ENCODE data around the gene IGF2BP1.

Gene IGF2BP1

GRCh38 chr17:48997103-48997826, at the start of gene IGF2BP1:
IGF2BP1 (plus strand) TSS chr17:48997385; CDS start chr17:48997746, 361 bp downstream.
- DNase-seq (ENCODE audit: low spot score) = peak; percentile 38

- no peak for DNase-seq (ENCODE audit: low spot score)
These were observed 45.6 kb upstream of the IGF2BP1 start for GRCh38 chr17:48951572-48951971.

GRCh38 chr17:48952904-48953303, 44.3 kb upstream of the IGF2BP1 start:
- no peak for DNase-seq (ENCODE audit: low spot score)

GRCh38 chr17:48954300-48954755, 42.9 kb upstream of the IGF2BP1 start:
- no peak for DNase-seq (ENCODE audit: low spot score)

- DNase-seq (ENCODE audit: low spot score) = no peak
These were observed 36.2 kb upstream of the IGF2BP1 start for GRCh38 chr17:48960834-48961515.

- no peak for DNase-seq (ENCODE audit: low spot score)
These were observed 35.5 kb upstream of the IGF2BP1 start for GRCh38 chr17:48961516-48962233.

GRCh38 chr17:48970224-48970623, 27.0 kb upstream of the IGF2BP1 start:
- DNase-seq (ENCODE audit: low spot score) = no peak

GRCh38 chr17:48970865-48971687, 26.1 kb upstream of the IGF2BP1 start:
- no peak for DNase-seq (ENCODE audit: low spot score)

- DNase-seq (ENCODE audit: low spot score) = no peak
These were observed 24.5 kb upstream of the IGF2BP1 start for GRCh38 chr17:48972749-48973097.

- DNase-seq (ENCODE audit: low spot score) = no peak
These were observed 23.4 kb upstream of the IGF2BP1 start for GRCh38 chr17:48973806-48974205.

- no peak for DNase-seq (ENCODE audit: low spot score)
These were observed 15.2 kb upstream of the IGF2BP1 start for GRCh38 chr17:48981927-48982539.

- no peak for DNase-seq (ENCODE audit: low spot score)
These were observed 11.5 kb upstream of the IGF2BP1 start for GRCh38 chr17:48985436-48986245.

GRCh38 chr17:48989100-48989499, 8.1 kb upstream of the IGF2BP1 start:
- DNase-seq (ENCODE audit: low spot score) = no peak

GRCh38 chr17:48990882-48991357, 6.3 kb upstream of the IGF2BP1 start:
- DNase-seq (ENCODE audit: low spot score) = no peak

- DNase-seq (ENCODE audit: low spot score) = no peak
These were observed 4.7 kb upstream of the IGF2BP1 start for GRCh38 chr17:48992444-48992843.

GRCh38 chr17:48993305-48993704, 3.9 kb upstream of the IGF2BP1 start:
- DNase-seq (ENCODE audit: low spot score) = no peak

- no peak for DNase-seq (ENCODE audit: low spot score)
These were observed 3.2 kb upstream of the IGF2BP1 start for GRCh38 chr17:48993951-48994350.

GRCh38 chr17:48994549-48995303, 2.5 kb upstream of the IGF2BP1 start:
- DNase-seq (ENCODE audit: low spot score) = no peak

GRCh38 chr17:48995304-48995973, 1.7 kb upstream of the IGF2BP1 start:
- no peak for DNase-seq (ENCODE audit: low spot score)
